ENCODE measurements around the gene CALN1.
A peak's percentile ranks its signal among the peaks of the same experiment; 100 is the strongest.

CALN1 gene

GRCh38 chr7:72336632-72337389, 75.3 kb downstream of the CALN1 start:
- Mint-ChIP-seq H3K27me3 (ENCODE audit: low read depth, poor library complexity) (peaks cover 54% of the 10 kb centered on the region), H3K4me3 (peak overlapping the region; percentile 85), H3K36me3 (ENCODE audit: low read depth) (peaks cover 18% of the 10 kb centered on the region), H3K27ac (no peak overlapping the region), H3K4me1 (peaks cover 20% of the 10 kb centered on the region), H3K9me3 (peaks cover 34% of the 10 kb centered on the region)
- peak; percentile 66 for DNase-seq
- no peak for TF ChIP-seq CTCF (IDR thresholded peaks at IDR 0.05)

GRCh38 chr7:72336382-72336631, 75.8 kb downstream of the CALN1 start:
- Mint-ChIP-seq H3K9me3 (peaks cover 39% of the 10 kb centered on the region), H3K4me1 (peaks cover 20% of the 10 kb centered on the region), H3K27me3 (ENCODE audit: low read depth, poor library complexity) (peaks cover 51% of the 10 kb centered on the region), H3K4me3 (peak overlapping the region; percentile 77), H3K27ac (no peak overlapping the region), H3K36me3 (ENCODE audit: low read depth) (peaks cover 18% of the 10 kb centered on the region)
- no peak for DNase-seq
- TF ChIP-seq CTCF (IDR thresholded peaks at IDR 0.05) = no peak

GRCh38 chr7:72335561-72336381, 76.4 kb downstream of the CALN1 start:
- peaks cover 21% of the 10 kb centered on the region for H3K36me3 Mint-ChIP-seq (ENCODE audit: low read depth)
- peak overlapping the region; percentile 77 for H3K4me3 Mint-ChIP-seq
- peaks cover 20% of the 10 kb centered on the region for H3K4me1 Mint-ChIP-seq
- H3K27me3 Mint-ChIP-seq (ENCODE audit: low read depth, poor library complexity) = peaks cover 55% of the 10 kb centered on the region
- no peak for TF ChIP-seq CTCF (IDR thresholded peaks at IDR 0.05)
- peaks cover 41% of the 10 kb centered on the region for H3K9me3 Mint-ChIP-seq
- H3K27ac Mint-ChIP-seq = no peak overlapping the region
- DNase-seq = peak; percentile 54

- Mint-ChIP-seq H3K4me1 (peaks cover 16% of the 10 kb centered on the region), H3K27me3 (ENCODE audit: low read depth, poor library complexity) (peaks cover 55% of the 10 kb centered on the region)
Measured at GRCh38 chr7:72334698-72335097, 77.4 kb downstream of the CALN1 start.

GRCh38 chr7:72334066-72334465, 78.1 kb downstream of the CALN1 start:
- TF ChIP-seq CTCF (IDR thresholded peaks at IDR 0.05) = peak; percentile 38
- Mint-ChIP-seq H3K27me3 (ENCODE audit: low read depth, poor library complexity) (peaks cover 49% of the 10 kb centered on the region), H3K4me1 (peaks cover 16% of the 10 kb centered on the region), H3K4me3 (peak overlapping the region; percentile 60), H3K36me3 (ENCODE audit: low read depth) (peaks cover 16% of the 10 kb centered on the region), H3K9me3 (peaks cover 27% of the 10 kb centered on the region), H3K27ac (no peak overlapping the region)
- no peak for DNase-seq

More at GRCh38 chr7:72334698-72335097, 77.4 kb downstream of the CALN1 start:
- no peak for TF ChIP-seq CTCF (IDR thresholded peaks at IDR 0.05)
- no peak for DNase-seq
- peaks cover 20% of the 10 kb centered on the region for H3K36me3 Mint-ChIP-seq (ENCODE audit: low read depth)
- H3K4me3 Mint-ChIP-seq = peak overlapping the region; percentile 77
- H3K9me3 Mint-ChIP-seq = peaks cover 34% of the 10 kb centered on the region
- H3K27ac Mint-ChIP-seq = no peak overlapping the region
